Daoy (cell line): Measurements from ENCODE around the gene GNG4. TPM values are rescaled to one million over a fixed set of nuclear protein-coding genes. Genes with fewer than 3 reads are reported as not detected.

ENCODE experiments used
- total RNA-seq: library from RNA; depleted of rRNA; stranded (reverse); fragments of >200 nt; shearing (Covaris generic); gene quantifications from 2 replicates; pipeline ENCODE4 v1.2.3, GENCODE V29; 2014; rRNA removed

Gene GNG4
- total RNA-seq, 1 experiment from 2014 or later: 2.2 TPM

Other genes starting within 250 kb of the GNG4 start
- gene B3GALNT2, start 145.3 kb downstream of the GNG4 start, total RNA-seq: 30.0 and 31.9 TPM in 2 replicates
- gene LYST, start 217.1 kb upstream of the GNG4 start, total RNA-seq: 10.9 and 13.8 TPM in 2 replicates